Mesodermal cell (in vitro differentiated cells): ENCODE measurements around the gene NDUFB2. TPM values are rescaled to one million over a fixed set of nuclear protein-coding genes. Genes with fewer than 3 reads are reported as not detected.
A peak's percentile ranks its signal among the peaks of the same experiment; 100 is the strongest.

ENCODE experiments used
- H3K27ac ChIP-seq: 2 replicates; pipeline ENCODE4 v1.7.0; 2013; ENCODE audit warnings: mild to moderate bottlenecking, low read depth, low read length, moderate library complexity; ENCODE audit not compliant: severe bottlenecking
- H3K36me3 ChIP-seq: 2 replicates; pipeline ENCODE4 v1.7.1; 2013; ENCODE audit warnings: mild to moderate bottlenecking, low read length, moderate library complexity; ENCODE audit not compliant: control insufficient read depth, insufficient read depth
- H3K4me1 ChIP-seq: one replicate; pipeline ENCODE4 v1.7.1; 2013; ENCODE audit warnings: mild to moderate bottlenecking, low read length; ENCODE audit not compliant: insufficient read depth, control insufficient read depth, poor library complexity, severe bottlenecking
- H3K4me3 ChIP-seq: 2 replicates; pipeline ENCODE4 v1.7.0; 2013; ENCODE audit warnings: low read length, control low read depth, mild to moderate bottlenecking; ENCODE audit not compliant: insufficient read depth, poor library complexity, severe bottlenecking; ENCODE audit errors: extremely low read depth
- H3K9me3 ChIP-seq: 2 replicates; pipeline ENCODE4 v1.7.1; 2013; ENCODE audit warnings: mild to moderate bottlenecking, low read length, moderate library complexity; ENCODE audit not compliant: control insufficient read depth
- WGBS, 2 experiments: methylation state at CpG; one replicate each; pipeline ENCODE4 v1.1.5; 2013; ENCODE audit warnings: missing lambda C conversion rate in 2 of 2; ENCODE audit not compliant: insufficient coverage in 2 of 2; 5-methylcytosine and 5-hydroxymethylcytosine counted together
- polyA plus RNA-seq, 2 experiments: library from polyadenylated mRNA; stranded (reverse); fragments of 50-300 nt; gene quantifications; one replicate each; pipeline ENCODE4 v1.2.3, GENCODE V29; 2013

The NDUFB2 gene
- polyA plus RNA-seq (2013, experiment 1 of 2) = 199 TPM
- polyA plus RNA-seq (2013, experiment 2 of 2) = 173 TPM

DNA sequence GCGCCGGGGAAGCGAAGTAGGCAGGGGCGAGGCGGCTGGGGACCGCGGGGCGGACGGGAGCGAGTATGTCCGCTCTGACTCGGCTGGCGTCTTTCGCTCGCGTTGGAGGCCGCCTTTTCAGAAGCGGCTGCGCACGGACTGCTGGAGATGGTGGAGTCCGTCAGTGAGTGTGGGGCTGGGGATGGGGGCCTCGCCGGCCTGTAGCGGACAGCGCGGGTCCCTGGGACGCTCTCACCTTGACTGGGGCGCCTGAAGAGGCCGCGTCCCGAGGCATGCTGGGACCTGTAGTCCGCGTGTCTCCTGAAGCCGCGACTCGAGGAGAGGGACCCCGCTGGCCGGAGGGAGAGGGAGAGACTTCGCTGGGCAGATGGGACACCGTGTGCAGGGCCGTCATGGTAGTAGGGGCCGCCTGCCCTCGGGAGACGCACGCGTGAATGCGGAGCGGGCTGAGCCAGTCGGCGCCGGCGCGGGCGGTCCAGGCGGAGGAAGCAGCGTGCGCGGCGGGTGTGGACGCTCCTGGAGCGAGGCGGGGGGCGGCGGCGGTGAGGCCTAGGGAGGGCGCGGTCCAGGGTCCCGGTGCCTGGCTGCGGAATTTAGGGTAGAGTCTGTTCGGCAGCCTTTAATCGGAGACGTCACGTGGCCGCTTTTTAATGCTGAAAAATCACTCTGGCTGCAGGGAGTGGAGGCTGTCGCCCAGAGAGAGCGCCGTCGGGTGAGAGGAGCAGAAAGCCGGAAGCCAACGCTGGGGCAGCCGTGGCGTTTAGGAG lies at the start of gene NDUFB2:
TSS of gene NDUFB2 (plus strand) at position 29 of the 767 bp plus-strand sequence. CDS start at position 66, 37 bp downstream.
- peak within 1 kb of the TSS; percentile 80 for H3K4me3 ChIP-seq
- WGBS, 2 experiments = 0 to 1% methylated on average over 61 to 64 of the region's 82 CpGs
- H3K36me3 ChIP-seq = peaks cover 16% of the 10 kb centered on the region
- H3K9me3 ChIP-seq = no peaks in the 10 kb centered on the region
- peaks cover 15% of the 10 kb centered on the region for H3K4me1 ChIP-seq
- H3K27ac ChIP-seq = peak within 1 kb of the TSS; percentile 82

GRCh38 chr7:140646931-140647647 lies 49.4 kb upstream of the NDUFB2 start:
- no peaks in the 10 kb centered on the region for H3K4me1 ChIP-seq
- H3K27ac ChIP-seq = no peak overlapping the region
- H3K9me3 ChIP-seq = no peaks in the 10 kb centered on the region
- H3K4me3 ChIP-seq = no peak overlapping the region
- no peaks in the 10 kb centered on the region for H3K36me3 ChIP-seq
- 40 to 45% methylated on average over 1 to 2 of the region's 8 CpGs for WGBS, 2 experiments

- 71 to 100% methylated on average over 1 of the region's 6 CpGs for WGBS, 2 experiments
- Histone ChIP-seq H3K4me3 (no peak overlapping the region), H3K9me3 (no peaks in the 10 kb centered on the region), H3K36me3 (no peaks in the 10 kb centered on the region), H3K4me1 (no peaks in the 10 kb centered on the region), H3K27ac (no peak overlapping the region)
Measured at GRCh38 chr7:140649556-140650205, 46.8 kb upstream of the NDUFB2 start.

DNA sequence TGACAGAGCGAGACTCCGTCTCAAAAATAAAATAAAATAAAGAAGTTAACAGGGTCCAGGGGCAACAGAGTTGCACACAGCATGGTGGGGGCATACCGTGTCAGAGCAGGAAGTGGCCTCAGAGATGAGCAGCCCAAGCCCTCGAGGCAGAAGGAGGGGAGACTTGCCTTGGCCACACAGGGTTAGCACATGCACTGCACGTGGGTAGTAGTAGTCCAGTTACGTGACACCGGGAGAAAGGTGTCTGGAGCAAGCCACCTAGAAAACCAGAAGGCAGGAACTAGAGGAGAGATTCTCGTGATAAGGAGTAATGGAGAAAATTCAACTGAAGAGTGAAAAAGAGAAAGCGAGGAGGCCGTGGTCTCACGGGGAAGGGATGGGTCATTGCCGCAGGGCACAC lies 46.1 kb upstream of the NDUFB2 start:
- Histone ChIP-seq H3K9me3 (no peaks in the 10 kb centered on the region), H3K36me3 (no peaks in the 10 kb centered on the region), H3K4me3 (no peak overlapping the region), H3K27ac (no peak overlapping the region), H3K4me1 (no peaks in the 10 kb centered on the region)
- WGBS, 2 experiments = 93 to 95% methylated on average over 9 of the region's 12 CpGs

DNA sequence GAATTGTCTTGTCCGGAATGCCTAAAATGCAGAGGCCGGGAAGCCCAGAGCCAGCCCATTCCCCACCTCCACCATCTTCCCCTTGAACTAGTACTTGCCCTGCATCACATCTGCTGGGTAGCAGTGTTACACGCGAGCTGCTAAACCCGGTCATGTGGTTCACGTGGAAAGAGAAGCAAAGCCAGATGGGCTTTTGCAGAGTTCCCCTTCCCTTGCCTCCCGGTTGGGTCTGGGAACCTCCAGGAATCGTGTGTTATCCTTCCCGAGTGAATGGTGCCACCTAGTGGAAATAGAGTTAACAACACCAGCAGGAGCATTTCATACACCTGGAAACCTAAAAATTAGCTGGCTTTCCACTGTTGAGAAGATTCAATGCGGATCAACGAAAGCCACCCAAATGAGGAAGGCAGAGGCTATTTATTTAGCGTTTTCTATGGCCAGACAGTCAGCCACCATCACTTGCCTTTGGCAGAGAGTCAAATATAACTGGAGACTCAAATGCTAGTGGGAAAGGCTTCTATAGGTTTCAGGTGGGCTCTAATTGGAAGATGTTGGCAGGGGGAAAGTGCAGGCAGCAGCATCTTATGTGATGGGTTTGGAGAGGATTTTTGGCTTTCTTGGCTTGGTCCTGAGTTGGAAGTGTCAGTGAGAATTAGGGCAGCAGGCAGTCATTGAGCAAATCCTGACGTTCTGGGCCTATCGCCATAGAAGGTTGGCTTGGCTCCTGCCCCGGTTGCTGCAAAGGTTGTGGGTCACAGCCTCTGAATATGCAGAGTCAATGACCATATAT lies 43.0 kb upstream of the NDUFB2 start:
- H3K36me3 ChIP-seq = no peaks in the 10 kb centered on the region
- WGBS, 2 experiments = 24 to 29% methylated on average over 12 to 13 of the region's 15 CpGs

GRCh38 chr7:140654109-140654387 lies 42.5 kb upstream of the NDUFB2 start:
- H3K4me3 ChIP-seq = no peak overlapping the region
- no peaks in the 10 kb centered on the region for H3K9me3 ChIP-seq
- H3K27ac ChIP-seq = no peak overlapping the region
- no peaks in the 10 kb centered on the region for H3K36me3 ChIP-seq
- 100% methylated on average over 1 to 2 of the region's 2 CpGs for WGBS, 2 experiments
- no peaks in the 10 kb centered on the region for H3K4me1 ChIP-seq

More for the DNA sequence above, 43.0 kb upstream of the NDUFB2 start:
- Histone ChIP-seq H3K27ac (no peak overlapping the region), H3K9me3 (no peaks in the 10 kb centered on the region), H3K4me3 (no peak overlapping the region), H3K4me1 (no peaks in the 10 kb centered on the region)

GRCh38 chr7:140654661-140655060 lies 41.8 kb upstream of the NDUFB2 start:
- H3K9me3 ChIP-seq = no peaks in the 10 kb centered on the region
- 85 to 94% methylated on average over 4 of the region's 4 CpGs for WGBS, 2 experiments
- H3K36me3 ChIP-seq = no peaks in the 10 kb centered on the region
- H3K4me3 ChIP-seq = no peak overlapping the region
- no peaks in the 10 kb centered on the region for H3K4me1 ChIP-seq
- H3K27ac ChIP-seq = no peak overlapping the region

- no peak overlapping the region for H3K4me3 ChIP-seq
- H3K27ac ChIP-seq = no peak overlapping the region
- WGBS, 2 experiments = 90 to 93% methylated on average over 12 to 16 of the region's 16 CpGs
- no peaks in the 10 kb centered on the region for H3K36me3 ChIP-seq
- H3K9me3 ChIP-seq = no peaks in the 10 kb centered on the region
- no peaks in the 10 kb centered on the region for H3K4me1 ChIP-seq
Measured at GRCh38 chr7:140655511-140656408, 40.7 kb upstream of the NDUFB2 start.

- Histone ChIP-seq H3K27ac (no peak overlapping the region), H3K4me1 (no peaks in the 10 kb centered on the region), H3K4me3 (no peak overlapping the region), H3K36me3 (no peaks in the 10 kb centered on the region), H3K9me3 (no peaks in the 10 kb centered on the region)
- 93 to 94% methylated on average over 8 to 9 of the region's 11 CpGs for whole genome bisulfite sequencing, 2 experiments
Measured at GRCh38 chr7:140656548-140657515, 39.7 kb upstream of the NDUFB2 start.
